Peyer's patch (tissue), 4 donors: ENCODE measurements around the gene CCNL2. TPM values are rescaled to one million over a fixed set of nuclear protein-coding genes. Genes with fewer than 3 reads are reported as not detected.
"Not testable (repeated sequence)": the region's sequence is repeated elsewhere in the genome, so short reads cannot be mapped to it uniquely, and the experiment has no call there.

Experiments used
- DNase-seq, 3 donors: peaks; one replicate each; pipeline ENCODE4 v3.0.0-alpha.2; 2017 to 2019
- H3K27ac ChIP-seq, 4 donors: fragments of 200-600 bp; sonication (generic); one replicate each; pipeline ENCODE4 v1.5.1; 2016 to 2019
- H3K27me3 ChIP-seq, 2 donors: fragments of 200-600 bp; sonication (generic); one replicate each; pipeline ENCODE4 v1.5.1; 2019
- H3K36me3 ChIP-seq, 3 donors: fragments of 200-600 bp; sonication (generic); one replicate each; pipeline ENCODE4 v1.5.1; 2016 to 2019
- H3K4me1 ChIP-seq, 4 donors: fragments of 200-600 bp; sonication (generic); one replicate each; pipeline ENCODE4 v1.5.1; 2016 to 2019
- H3K4me3 ChIP-seq, 4 donors: fragments of 200-600 bp; sonication (generic); 1 replicate in 3 of 4; 2 replicates in 1 of 4; pipeline ENCODE4 v1.5.1; 2016 to 2019; ENCODE audit warnings: mild to moderate bottlenecking in 1 of 4
- H3K9me3 ChIP-seq, 4 donors: fragments of 200-600 bp; sonication (generic); one replicate each; pipeline ENCODE4 v1.5.1; 2016 to 2019; ENCODE audit warnings: mild to moderate bottlenecking in 1 of 4
- POLR2A ChIP-seq, 2 donors: fragments of 450-650 bp; IDR thresholded peaks; one replicate each; pipeline ENCODE4 v1.5.1; 2017; ENCODE audit warnings: antibody characterized with exemption in 2 of 2, mild to moderate bottlenecking in 2 of 2, moderate library complexity in 2 of 2
- total RNA-seq, 4 donors: library from RNA; depleted of rRNA; stranded (reverse); fragments of >200 nt; gene quantifications; one replicate each; pipeline ENCODE4 v1.1.0, GENCODE V29; 2016
- TF ChIP-seq, protein P1 (sequence below), 6 experiments: fragments of 450-650 bp in 4 of 6; fragments of 200-600 bp in 2 of 6; sonication (generic) in 1 of 6; IDR thresholded peaks; one replicate each; pipeline ENCODE4 v1.5.1; 2017 to 2019; ENCODE audit warnings: antibody characterized with exemption in 6 of 6, mild to moderate bottlenecking in 3 of 6, moderate library complexity in 1 of 6

CCNL2 gene
- total RNA-seq, 4 donors from 2014 or later, result 216 to 1,008 (median 423) TPM

GRCh38 chr1:1373051-1373814, 25.9 kb downstream of the CCNL2 start:
- no peaks in the 10 kb centered on the region for H3K27me3 ChIP-seq
- peaks cover 0 to 36% (median 20%) of the 10 kb centered on the region in 4 donors for H3K4me1 ChIP-seq
- no peak overlapping the region for H3K27ac ChIP-seq
- H3K4me3 ChIP-seq, result no peak overlapping the region
- peaks cover 0 to 14% (median 0%) of the 10 kb centered on the region in 3 donors for H3K36me3 ChIP-seq
- no peak for DNase-seq
- TF ChIP-seq, protein P1, sequence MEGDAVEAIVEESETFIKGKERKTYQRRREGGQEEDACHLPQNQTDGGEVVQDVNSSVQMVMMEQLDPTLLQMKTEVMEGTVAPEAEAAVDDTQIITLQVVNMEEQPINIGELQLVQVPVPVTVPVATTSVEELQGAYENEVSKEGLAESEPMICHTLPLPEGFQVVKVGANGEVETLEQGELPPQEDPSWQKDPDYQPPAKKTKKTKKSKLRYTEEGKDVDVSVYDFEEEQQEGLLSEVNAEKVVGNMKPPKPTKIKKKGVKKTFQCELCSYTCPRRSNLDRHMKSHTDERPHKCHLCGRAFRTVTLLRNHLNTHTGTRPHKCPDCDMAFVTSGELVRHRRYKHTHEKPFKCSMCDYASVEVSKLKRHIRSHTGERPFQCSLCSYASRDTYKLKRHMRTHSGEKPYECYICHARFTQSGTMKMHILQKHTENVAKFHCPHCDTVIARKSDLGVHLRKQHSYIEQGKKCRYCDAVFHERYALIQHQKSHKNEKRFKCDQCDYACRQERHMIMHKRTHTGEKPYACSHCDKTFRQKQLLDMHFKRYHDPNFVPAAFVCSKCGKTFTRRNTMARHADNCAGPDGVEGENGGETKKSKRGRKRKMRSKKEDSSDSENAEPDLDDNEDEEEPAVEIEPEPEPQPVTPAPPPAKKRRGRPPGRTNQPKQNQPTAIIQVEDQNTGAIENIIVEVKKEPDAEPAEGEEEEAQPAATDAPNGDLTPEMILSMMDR (IDR thresholded peaks at IDR 0.05), result no peak
- TF ChIP-seq POLR2A (IDR thresholded peaks at IDR 0.05), result no peak
- H3K9me3 ChIP-seq, result no peaks in the 10 kb centered on the region

DNA sequence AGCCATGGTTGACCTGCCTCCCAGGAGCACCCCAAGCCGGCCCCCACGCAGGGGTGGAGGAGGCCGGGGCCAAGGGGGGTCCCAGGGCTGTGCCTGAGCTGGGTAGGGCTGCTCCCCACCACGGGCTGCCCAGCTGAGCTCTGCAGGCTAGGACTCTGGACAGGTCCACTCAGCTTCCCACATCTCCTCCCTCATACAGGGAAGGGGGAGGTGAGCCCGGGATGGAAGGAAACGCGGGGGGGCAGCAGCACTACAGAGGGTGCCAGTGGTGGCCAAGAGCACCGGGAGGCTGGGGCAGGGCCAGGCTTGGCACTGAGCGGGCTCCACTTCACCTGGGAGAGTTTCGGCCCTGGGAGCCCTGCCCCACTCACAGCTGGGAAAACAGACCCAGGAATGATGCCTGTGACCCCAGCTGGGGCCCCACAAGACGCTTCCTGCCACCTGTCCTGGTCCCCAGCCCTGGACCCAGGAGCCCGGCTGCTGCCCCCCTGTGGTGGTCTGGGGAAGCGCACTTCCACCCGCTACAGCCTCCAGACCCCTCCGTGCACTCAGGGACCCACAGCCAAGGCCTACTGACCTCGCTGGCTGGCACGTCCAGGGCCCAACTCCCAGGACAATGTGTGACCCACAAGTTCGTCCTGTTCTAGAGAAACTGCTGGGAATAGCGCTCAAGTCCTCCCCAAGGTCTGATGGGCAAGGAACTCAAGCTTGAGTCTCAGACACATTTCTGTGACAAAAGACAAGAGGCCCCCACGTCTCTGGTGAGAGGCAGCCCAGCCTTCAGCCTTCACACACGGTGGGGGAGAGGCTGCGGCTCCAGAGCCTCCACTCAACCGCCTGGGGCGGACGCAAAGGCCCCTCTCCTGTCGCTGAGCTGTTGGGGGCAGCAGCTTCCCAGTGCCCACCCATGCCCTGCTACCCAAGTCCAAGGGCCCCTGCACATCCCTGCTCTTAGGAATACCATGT, 27.1 kb downstream of the CCNL2 start:
- Histone ChIP-seq H3K9me3 (no peaks in the 10 kb centered on the region), H3K27me3 (no peaks in the 10 kb centered on the region), H3K27ac (peak overlapping the region in 2 of 4 donors; percentile 2 to 5), H3K36me3 (peaks cover 0 to 14% (median 0%) of the 10 kb centered on the region in 3 donors), H3K4me1 (peaks cover 0 to 36% (median 20%) of the 10 kb centered on the region in 4 donors), H3K4me3 (peak overlapping the region in 1 of 4 donors; percentile 16)
- TF ChIP-seq, protein P1 (IDR thresholded peaks at IDR 0.05), result peak; percentile 81 to 96 (median 86)
- TF ChIP-seq POLR2A (IDR thresholded peaks at IDR 0.05), result no peak
- peak; percentile 74 to 89 (median 86) for DNase-seq

GRCh38 chr1:1371364-1371745, 27.8 kb downstream of the CCNL2 start:
- Histone ChIP-seq H3K9me3 (no peaks in the 10 kb centered on the region), H3K4me3 (no peak overlapping the region), H3K4me1 (peaks cover 0 to 36% (median 20%) of the 10 kb centered on the region in 4 donors), H3K27ac (peak overlapping the region in 1 of 4 donors; percentile 5), H3K27me3 (no peaks in the 10 kb centered on the region), H3K36me3 (peaks cover 0 to 14% (median 0%) of the 10 kb centered on the region in 3 donors)
- TF ChIP-seq POLR2A (IDR thresholded peaks at IDR 0.05), result no peak
- TF ChIP-seq, protein P1 (IDR thresholded peaks at IDR 0.05), result no peak
- no peak for DNase-seq

- TF ChIP-seq, protein P1 (IDR thresholded peaks at IDR 0.05), result no peak
- no peak for TF ChIP-seq POLR2A (IDR thresholded peaks at IDR 0.05)
- Histone ChIP-seq H3K27ac (no peak overlapping the region), H3K4me3 (no peak overlapping the region), H3K4me1 (peaks cover 0 to 33% (median 18%) of the 10 kb centered on the region in 4 donors), H3K36me3 (peaks cover 0 to 14% (median 0%) of the 10 kb centered on the region in 3 donors), H3K27me3 (no peaks in the 10 kb centered on the region), H3K9me3 (no peaks in the 10 kb centered on the region)
- no peak for DNase-seq
These were observed 28.3 kb downstream of the CCNL2 start for GRCh38 chr1:1370771-1371300.

DNA sequence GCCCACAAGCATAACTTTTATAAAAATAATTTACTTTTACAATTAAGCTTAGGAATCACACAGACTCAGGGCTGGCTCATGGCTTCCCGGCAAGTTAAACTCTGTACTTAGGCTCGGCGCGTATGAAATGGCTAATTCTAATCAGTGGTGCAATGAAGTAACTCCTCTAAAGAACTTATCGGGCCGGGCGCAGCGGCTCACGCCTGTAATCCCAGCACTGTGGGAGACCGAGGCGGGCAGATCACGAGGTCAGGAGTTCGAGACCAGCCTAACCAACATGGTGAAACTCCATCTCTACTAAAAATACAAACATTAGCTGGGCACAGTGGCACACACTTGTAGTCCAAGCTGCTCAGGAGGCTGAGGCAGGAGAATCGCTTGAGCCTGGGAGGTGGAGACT, 29.0 kb downstream of the CCNL2 start:
- H3K9me3 ChIP-seq, H3K27me3 ChIP-seq, H3K4me3 ChIP-seq, H3K27ac ChIP-seq, DNase-seq: not testable (repeated sequence)
- peaks cover 0 to 14% (median 0%) of the 10 kb centered on the region in 3 donors for H3K36me3 ChIP-seq
- H3K4me1 ChIP-seq, result peaks cover 0 to 32% (median 18%) of the 10 kb centered on the region in 4 donors
